ENCODE measurements around the gene GALNT12. TPM values are rescaled to one million over a fixed set of nuclear protein-coding genes. Genes with fewer than 3 reads are reported as not detected.

GALNT12 gene
- total and polyA plus RNA-seq, 4 donors, result 0.16 to 1.4 (median 0.25) TPM; not detected in 1

DNA sequence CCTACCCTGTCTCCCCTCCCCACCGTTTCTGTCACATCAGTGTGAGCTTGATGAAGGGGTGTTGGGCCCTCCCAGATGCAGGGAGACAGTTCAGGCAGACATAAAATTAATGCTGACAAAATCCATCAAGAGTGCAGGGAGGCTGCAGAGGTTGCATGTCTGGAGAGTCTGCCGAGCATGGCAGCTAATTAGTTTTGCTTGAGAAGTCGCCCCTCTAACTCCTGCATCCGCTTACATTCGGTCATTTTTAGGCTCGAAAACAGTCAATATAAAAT, 44.9 kb downstream of the GALNT12 start:
- peaks cover 0 to 4% (median 0%) of the 10 kb centered on the region in 4 donors for H3K4me1 ChIP-seq (ENCODE audit: control insufficient read depth in 4 of 4, insufficient read depth in 4 of 4, low read length in 3 of 4)
- H3K36me3 ChIP-seq (ENCODE audit: control insufficient read depth in 4 of 4, insufficient read depth in 3 of 4, low read depth in 1 of 4, low read length in 3 of 4), result no peaks in the 10 kb centered on the region
- H3K4me3 ChIP-seq (ENCODE audit: low read depth in 1 of 3, low read length in 3 of 3), result no peak overlapping the region
- TF ChIP-seq, protein P1, sequence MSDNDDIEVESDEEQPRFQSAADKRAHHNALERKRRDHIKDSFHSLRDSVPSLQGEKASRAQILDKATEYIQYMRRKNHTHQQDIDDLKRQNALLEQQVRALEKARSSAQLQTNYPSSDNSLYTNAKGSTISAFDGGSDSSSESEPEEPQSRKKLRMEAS (IDR thresholded peaks at IDR 0.05), result no peak
- TF ChIP-seq, protein P2, sequence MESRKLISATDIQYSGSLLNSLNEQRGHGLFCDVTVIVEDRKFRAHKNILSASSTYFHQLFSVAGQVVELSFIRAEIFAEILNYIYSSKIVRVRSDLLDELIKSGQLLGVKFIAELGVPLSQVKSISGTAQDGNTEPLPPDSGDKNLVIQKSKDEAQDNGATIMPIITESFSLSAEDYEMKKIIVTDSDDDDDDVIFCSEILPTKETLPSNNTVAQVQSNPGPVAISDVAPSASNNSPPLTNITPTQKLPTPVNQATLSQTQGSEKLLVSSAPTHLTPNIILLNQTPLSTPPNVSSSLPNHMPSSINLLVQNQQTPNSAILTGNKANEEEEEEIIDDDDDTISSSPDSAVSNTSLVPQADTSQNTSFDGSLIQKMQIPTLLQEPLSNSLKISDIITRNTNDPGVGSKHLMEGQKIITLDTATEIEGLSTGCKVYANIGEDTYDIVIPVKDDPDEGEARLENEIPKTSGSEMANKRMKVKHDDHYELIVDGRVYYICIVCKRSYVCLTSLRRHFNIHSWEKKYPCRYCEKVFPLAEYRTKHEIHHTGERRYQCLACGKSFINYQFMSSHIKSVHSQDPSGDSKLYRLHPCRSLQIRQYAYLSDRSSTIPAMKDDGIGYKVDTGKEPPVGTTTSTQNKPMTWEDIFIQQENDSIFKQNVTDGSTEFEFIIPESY (IDR thresholded peaks at IDR 0.05), result no peak
- TF ChIP-seq, protein P3, sequence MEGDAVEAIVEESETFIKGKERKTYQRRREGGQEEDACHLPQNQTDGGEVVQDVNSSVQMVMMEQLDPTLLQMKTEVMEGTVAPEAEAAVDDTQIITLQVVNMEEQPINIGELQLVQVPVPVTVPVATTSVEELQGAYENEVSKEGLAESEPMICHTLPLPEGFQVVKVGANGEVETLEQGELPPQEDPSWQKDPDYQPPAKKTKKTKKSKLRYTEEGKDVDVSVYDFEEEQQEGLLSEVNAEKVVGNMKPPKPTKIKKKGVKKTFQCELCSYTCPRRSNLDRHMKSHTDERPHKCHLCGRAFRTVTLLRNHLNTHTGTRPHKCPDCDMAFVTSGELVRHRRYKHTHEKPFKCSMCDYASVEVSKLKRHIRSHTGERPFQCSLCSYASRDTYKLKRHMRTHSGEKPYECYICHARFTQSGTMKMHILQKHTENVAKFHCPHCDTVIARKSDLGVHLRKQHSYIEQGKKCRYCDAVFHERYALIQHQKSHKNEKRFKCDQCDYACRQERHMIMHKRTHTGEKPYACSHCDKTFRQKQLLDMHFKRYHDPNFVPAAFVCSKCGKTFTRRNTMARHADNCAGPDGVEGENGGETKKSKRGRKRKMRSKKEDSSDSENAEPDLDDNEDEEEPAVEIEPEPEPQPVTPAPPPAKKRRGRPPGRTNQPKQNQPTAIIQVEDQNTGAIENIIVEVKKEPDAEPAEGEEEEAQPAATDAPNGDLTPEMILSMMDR (IDR thresholded peaks at IDR 0.05; ENCODE audit: low read depth, low read length, missing input control), result no peak
- TF ChIP-seq RXRA (IDR thresholded peaks at IDR 0.05) (no peak), GABPA (IDR thresholded peaks at IDR 0.05 in 1 of 2, conservative IDR thresholded peaks at IDR 0.05 in 1 of 2) (no peak), HNF4A (conservative IDR thresholded peaks at IDR 0.05) (no peak), JUND (IDR thresholded peaks at IDR 0.05) (no peak), RAD21 (IDR thresholded peaks at IDR 0.05) (no peak), TAF1 (conservative IDR thresholded peaks at IDR 0.05) (no peak)
- no peak for DNase-seq (ENCODE audit: low spot score)
- 60% methylated on average over 6 of the region's 6 CpGs for WGBS
- H3K27ac ChIP-seq (ENCODE audit: low read depth in 1 of 2, low read length in 2 of 2), result no peak overlapping the region
- no peak overlapping the region for H3K9ac ChIP-seq (ENCODE audit: low read depth in 1 of 2, low read length in 2 of 2)
- peaks cover 0 to 3% (median 0%) of the 10 kb centered on the region in 4 donors for H3K9me3 ChIP-seq (ENCODE audit: control insufficient read depth in 4 of 4, low read length in 3 of 4)
- H3K27me3 ChIP-seq (ENCODE audit: control insufficient read depth in 4 of 4, insufficient read depth in 4 of 4, low read length in 3 of 4), result no peaks in the 10 kb centered on the region

DNA sequence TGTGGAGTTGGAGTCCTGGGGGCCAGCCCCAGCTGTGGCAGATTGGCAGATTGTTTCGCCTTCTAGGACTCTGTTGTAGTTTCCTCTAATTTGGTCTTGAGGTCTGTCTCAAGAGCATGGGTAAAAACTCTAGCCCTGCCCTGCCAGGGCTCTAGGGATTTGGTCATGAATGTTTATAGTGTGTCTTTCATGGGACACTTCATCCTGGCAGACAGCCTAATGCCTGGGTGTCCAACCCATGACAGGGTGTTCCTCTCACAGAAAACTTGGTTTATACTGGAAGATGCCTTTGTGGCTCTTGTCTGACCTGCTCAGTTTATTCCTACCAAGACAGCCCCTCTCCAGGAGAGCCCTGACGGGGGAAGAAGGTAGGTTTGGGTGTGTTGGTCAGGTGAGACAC, 45.5 kb downstream of the GALNT12 start:
- no peaks in the 10 kb centered on the region for H3K36me3 ChIP-seq (ENCODE audit: control insufficient read depth in 4 of 4, insufficient read depth in 3 of 4, low read depth in 1 of 4, low read length in 3 of 4)
- DNase-seq (ENCODE audit: low spot score), result no peak
- peaks cover 0 to 3% (median 0%) of the 10 kb centered on the region in 4 donors for H3K9me3 ChIP-seq (ENCODE audit: control insufficient read depth in 4 of 4, low read length in 3 of 4)
- no peaks in the 10 kb centered on the region for H3K27me3 ChIP-seq (ENCODE audit: control insufficient read depth in 4 of 4, insufficient read depth in 4 of 4, low read length in 3 of 4)
- no peak overlapping the region for H3K4me3 ChIP-seq (ENCODE audit: low read depth in 1 of 3, low read length in 3 of 3)
- 93% methylated on average over 2 of the region's 2 CpGs for WGBS
- no peak overlapping the region for H3K27ac ChIP-seq (ENCODE audit: low read depth in 1 of 2, low read length in 2 of 2)
- H3K4me1 ChIP-seq (ENCODE audit: control insufficient read depth in 4 of 4, insufficient read depth in 4 of 4, low read length in 3 of 4), result peaks cover 0 to 4% (median 0%) of the 10 kb centered on the region in 4 donors
- TF ChIP-seq, protein P3 (IDR thresholded peaks at IDR 0.05; ENCODE audit: low read depth, low read length, missing input control), result no peak
- TF ChIP-seq HNF4A (conservative IDR thresholded peaks at IDR 0.05), result no peak
- no peak for TF ChIP-seq HNF4G (IDR thresholded peaks at IDR 0.05)
- TF ChIP-seq, protein P2 (IDR thresholded peaks at IDR 0.05), result no peak
- no peak for TF ChIP-seq GABPA (IDR thresholded peaks at IDR 0.05 in 1 of 2, conservative IDR thresholded peaks at IDR 0.05 in 1 of 2)
- no peak for TF ChIP-seq RAD21 (IDR thresholded peaks at IDR 0.05)
- no peak for TF ChIP-seq NR2F2 (IDR thresholded peaks at IDR 0.05)
- no peak for TF ChIP-seq EGR1 (IDR thresholded peaks at IDR 0.05; ENCODE audit: low read depth in 2 of 2)
- TF ChIP-seq, protein P1 (IDR thresholded peaks at IDR 0.05), result no peak
- TF ChIP-seq YY1 (IDR thresholded peaks at IDR 0.05), result no peak
- TF ChIP-seq, protein P4, sequence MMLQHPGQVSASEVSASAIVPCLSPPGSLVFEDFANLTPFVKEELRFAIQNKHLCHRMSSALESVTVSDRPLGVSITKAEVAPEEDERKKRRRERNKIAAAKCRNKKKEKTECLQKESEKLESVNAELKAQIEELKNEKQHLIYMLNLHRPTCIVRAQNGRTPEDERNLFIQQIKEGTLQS (IDR thresholded peaks at IDR 0.05), result no peak
- no peak for TF ChIP-seq RXRA (IDR thresholded peaks at IDR 0.05)
- no peak for TF ChIP-seq TAF1 (conservative IDR thresholded peaks at IDR 0.05)
- no peak for TF ChIP-seq FOXA1 (IDR thresholded peaks at IDR 0.05)
- no peak overlapping the region for H3K9ac ChIP-seq (ENCODE audit: low read depth in 1 of 2, low read length in 2 of 2)
